HG03439 (cell line): ENCODE data around the gene ZSCAN5B.
"Not testable (repeated sequence)": the region's sequence is repeated elsewhere in the genome, so short reads cannot be mapped to it uniquely, and the experiment has no call there.

ENCODE experiments used
- ATAC-seq: cut with Tn5 transposase; IDR thresholded peaks from one replicate; pipeline ENCODE4 v1.9.1; 2021; ENCODE audit warnings: mild to moderate bottlenecking, moderate library complexity; ENCODE audit not compliant: unreplicated experiment

The ZSCAN5B gene, protein sequence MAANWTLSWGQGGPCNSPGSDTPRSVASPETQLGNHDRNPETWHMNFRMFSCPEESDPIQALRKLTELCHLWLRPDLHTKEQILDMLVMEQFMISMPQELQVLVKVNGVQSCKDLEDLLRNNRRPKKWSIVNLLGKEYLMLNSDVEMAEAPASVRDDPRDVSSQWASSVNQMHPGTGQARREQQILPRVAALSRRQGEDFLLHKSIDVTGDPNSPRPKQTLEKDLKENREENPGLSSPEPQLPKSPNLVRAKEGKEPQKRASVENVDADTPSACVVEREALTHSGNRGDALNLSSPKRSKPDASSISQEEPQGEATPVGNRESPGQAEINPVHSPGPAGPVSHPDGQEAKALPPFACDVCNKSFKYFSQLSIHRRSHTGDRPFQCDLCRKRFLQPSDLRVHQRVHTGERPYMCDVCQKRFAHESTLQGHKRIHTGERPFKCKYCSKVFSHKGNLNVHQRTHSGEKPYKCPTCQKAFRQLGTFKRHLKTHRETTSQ

DNA sequence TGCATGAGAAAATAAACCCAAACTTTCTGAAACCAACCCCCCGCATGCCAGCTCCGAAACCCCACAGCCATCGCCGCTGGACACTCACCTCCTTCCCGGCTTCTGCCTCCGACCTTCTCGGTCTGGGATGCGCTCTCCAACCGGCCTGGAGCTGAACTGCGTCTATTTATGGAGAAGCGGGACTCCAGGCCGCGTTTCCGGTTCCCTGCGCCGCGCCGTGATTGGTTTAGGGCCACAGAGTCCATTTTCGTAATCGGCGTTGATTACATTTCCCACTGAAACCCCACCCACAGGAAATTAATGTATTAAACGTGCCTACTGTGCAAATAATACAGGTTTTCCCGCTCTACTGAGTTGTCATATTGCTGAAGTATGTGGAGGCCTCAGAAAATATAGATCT lies at the start of gene ZSCAN5B:
ZSCAN5B (minus strand) TSS at position 138 of the 400 bp plus-strand sequence. CDS start 4,731 bp downstream, outside the sequence.
- not testable (repeated sequence) for ATAC-seq

DNA sequence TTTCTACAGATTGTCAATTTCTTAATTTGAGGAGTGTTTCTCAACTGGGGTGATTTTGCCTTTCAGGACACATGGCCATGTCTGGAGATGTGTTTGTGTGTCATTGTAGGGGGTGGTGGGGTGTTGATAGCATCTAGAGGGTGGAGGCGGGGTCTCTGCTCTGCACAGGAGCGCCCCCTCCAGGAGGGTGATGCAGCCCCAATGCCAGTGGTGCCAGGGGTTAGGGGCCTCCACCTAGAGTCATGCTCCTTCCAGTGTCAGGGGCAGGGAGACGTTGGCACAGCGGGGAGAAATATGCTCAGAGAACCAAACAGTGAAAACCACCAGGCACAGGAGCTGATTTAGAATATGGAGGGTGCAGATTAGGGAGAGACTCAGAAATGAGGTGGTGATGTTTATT lies 48.2 kb upstream of the ZSCAN5B start:
- not testable (repeated sequence) for ATAC-seq

DNA sequence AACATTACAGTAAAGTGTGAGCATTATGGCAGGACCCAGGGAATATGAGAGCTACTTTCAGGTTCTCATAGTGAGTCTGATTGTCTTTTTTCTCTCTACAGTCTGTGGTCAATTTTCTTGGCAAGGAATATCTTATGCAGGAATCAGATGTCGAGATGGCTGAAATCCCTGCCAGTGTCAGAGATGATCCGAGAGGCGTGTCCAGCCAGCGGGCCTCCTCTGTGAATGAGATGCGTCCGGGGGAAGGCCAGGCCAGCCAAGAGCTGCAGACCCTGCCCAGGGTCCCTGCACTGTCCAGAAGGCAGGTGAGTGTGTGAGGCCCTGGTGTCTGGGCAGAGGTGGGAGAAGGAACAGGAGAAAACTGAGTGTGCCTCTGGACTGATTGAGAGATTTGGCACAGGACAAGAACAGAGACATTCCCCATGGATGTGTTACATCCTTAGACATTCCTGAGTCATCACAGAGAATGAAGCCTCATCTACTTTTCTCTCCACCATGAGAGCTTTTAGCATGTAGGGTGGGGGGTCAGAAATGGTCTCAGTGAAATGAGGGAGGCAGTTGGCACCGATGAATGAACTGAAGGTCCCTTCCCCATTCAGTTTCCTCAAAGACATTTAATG lies 47.6 kb upstream of the ZSCAN5B start:
- no peak for ATAC-seq

DNA sequence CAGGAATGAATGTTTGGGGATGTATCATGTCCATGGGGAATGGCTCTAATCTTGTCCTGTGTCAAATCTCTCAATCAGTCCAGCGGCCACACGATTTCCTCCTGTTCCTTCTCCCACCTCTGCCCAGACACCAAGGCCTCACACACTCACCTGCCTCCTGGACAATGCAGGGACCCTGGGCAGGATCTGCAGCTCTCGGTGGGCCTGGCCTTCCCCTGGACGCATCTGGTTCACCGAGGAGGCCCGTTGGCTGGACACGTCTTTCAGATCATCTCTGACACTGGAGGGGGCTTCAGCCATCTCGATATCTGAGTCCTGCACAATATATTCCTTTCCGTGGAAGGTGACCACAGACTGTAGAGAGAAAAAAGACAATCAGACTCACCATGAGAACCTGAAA lies 25.9 kb upstream of the ZSCAN5B start:
- ATAC-seq = no peak

DNA sequence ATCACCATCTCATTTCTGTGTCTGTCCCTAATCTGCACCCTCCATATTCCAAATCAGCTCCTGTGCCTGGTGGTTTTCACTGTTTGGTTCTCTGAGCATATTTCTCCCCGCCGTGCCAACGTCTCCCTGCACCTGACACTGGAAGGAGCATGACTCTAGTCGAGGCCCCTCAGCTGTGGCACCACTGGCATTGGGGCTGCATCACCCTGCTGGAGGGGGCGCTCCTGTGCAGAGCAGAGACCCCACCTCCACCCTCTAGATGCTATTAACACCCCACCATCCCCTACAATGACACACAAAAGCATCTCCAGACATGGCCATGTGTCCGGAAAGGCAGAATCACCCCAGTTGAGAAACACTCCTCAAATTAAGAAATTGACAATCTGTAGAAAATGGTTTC lies 25.3 kb upstream of the ZSCAN5B start:
- no peak for ATAC-seq

DNA sequence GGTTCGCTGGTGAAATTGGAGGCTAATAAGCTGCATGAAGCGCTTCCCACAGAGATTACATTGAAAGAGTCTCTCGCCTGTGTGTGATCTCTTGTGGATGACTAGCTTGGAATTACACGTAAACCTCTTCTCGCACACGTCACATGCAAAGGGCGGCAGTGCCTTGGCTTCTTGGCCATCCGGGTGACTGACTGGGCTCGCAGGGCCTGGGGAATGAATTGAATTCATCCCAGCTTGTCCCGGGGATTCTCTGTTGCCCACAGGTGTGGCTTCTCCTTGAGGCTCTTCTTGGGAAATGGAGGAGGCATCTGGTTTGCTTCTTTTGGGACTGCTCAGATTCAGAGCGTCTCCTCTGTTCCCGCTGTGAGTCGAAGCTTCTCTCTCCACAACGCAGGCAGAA lies 24.3 kb upstream of the ZSCAN5B start:
- ATAC-seq = no peak

DNA sequence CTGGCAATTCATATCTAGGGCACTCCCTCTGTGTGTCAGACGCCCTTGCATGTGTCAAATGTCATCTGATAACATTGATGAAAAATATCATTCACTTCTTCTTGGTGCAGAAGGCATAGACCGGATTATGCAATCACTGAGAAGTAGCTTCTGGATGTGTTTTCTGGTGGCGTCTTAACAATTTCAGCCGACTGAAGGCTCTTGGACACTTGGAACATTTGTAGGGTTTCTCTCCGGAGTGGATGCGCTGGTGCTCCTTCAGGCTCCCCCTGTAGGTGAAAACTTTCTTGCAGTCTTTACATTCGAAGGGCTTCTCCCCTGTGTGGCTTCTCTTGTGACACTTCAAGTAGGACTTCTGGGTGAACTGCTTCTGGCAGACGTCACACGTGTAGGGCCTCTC lies 23.9 kb upstream of the ZSCAN5B start:
- not testable (repeated sequence) for ATAC-seq

DNA sequence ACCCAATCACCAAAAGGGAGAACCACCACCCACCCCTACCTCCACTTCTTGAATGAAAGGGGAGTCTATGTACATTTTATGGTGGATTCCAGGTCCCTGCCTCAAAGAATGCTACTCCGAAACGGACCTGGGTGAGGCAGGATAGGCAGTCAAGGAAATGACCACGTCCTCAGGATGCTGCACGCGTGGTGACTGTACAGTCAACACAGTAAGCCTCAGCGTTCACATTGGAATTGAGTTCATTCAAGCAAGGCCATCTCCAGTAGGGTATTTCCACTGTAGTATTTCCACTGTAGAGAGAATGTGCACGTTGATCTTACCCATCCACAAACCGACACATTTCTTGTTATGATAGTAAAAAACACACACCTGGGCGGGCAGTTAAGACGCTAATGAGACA lies 21.4 kb upstream of the ZSCAN5B start:
- ATAC-seq = no peak

DNA sequence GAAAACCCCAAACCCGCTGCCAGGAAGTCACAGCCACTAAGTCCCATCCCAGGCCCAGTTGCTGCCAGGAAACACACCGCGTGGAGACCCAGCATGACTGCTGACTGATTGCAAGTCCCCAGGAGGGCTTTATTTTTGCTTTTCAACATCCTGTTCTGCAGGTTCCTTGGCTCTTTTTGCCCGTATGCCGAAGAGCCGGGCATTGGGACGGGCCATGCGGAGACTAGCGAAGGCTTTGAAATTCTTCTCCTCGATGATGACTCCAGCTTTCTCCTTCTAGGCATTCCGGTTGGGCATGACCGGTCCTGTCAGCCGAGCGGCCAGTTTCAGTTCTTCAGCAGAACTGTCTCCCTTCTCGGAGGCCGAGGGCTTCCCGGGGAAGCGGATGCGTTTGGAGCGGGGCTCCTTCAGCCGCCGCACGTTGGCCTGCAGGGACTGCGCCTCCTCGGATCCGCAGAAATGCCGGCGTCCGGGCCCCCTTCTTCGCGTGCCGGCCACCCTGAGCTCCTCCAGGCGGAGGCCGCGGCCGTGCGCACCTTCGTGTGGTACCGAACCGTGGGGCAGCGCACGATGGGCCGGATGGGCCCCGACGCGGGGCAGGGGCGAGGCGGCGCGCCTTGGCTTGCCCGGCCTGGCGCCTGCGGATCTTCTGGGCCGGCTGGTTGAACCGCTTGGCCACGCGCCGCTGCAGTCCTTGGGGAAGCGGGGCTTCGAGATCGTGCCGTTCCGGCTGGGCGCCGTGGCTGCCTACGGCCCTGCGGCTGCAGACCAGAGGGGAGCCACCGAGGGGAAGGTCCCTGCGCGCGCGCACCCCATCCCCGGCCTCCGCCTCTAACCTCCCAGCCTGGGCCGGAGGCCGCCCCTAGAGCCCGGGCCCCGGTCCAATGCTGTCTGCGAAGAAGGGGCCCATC lies 19.7 kb upstream of the ZSCAN5B start:
- ATAC-seq = no peak

DNA sequence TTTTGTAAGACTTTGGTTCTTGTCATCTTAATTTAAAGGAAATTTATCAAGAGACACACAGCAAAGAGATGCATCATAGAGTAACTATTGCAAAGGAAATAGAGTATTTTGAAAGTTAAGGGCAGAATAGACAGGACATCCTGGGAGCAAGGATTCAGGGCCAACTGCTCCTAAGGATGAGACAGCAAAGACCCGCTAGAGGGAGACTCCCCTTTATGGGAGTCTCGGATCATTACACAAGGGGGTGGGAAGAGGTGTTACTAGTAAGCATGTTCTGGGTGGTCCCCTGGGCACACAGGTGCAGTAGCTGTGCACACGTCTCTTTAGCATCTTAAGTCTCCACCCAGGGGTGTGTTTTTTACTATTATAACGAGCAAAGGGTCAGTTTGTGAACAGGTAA lies 14.1 kb upstream of the ZSCAN5B start:
- no peak for ATAC-seq

DNA sequence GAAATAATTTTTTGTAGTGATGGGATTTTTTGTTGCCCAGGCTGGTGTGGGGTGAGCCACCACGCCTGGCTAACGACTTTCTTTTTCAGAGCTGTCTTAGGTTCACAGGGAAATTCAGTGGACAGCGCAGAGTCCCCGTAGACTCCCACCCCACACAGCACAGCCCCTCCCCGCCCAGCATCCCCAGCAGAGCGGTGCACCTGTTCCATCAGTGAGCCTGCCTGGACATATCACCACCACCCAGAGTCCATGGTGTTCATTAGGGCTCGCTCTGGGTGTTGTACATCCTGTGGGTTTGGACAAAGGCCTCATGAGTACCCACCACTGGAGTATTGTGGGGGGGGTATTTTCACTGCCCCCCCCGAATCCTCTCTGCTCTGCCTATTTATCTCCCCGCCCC lies 12.5 kb upstream of the ZSCAN5B start:
- not testable (repeated sequence) for ATAC-seq

DNA sequence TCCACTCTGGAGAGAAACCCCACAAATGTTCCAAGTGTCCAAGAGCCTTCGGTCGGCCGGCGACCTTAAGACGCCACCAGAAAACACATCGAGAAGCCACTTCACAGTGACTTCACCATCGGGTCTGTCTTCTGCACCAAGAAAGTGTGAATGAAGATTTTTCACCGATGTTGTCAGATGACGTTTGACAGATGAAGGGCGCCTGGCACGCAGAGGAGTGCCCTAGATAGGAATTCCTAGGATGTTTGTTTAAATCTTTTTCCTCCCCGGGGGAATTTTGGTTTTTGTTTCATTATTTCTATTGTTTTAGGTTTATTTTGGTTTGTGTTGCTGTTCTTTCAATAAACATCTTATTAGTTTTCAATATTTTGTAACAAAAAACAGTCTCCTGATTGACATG lies 11.5 kb upstream of the ZSCAN5B start:
- no peak for ATAC-seq

DNA sequence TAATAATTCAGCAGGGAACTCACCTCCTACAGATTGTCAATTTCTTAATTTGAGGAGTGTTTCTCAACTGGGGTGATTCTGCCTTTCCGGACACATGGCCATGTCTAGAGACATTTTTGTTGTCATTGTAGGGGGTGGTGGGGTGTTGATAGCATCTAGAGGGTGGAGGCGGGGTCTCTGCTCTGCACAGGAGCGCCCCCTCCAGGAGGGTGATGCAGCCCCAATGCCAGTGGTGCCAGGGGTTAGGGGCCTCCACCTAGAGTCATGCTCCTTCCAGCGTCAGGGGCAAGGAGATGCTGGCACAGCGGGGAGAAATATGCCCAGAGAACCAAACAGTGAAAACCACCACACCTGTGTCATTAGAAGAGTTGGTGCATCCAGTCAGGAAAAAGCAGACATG lies 10.0 kb upstream of the ZSCAN5B start:
- not testable (repeated sequence) for ATAC-seq

DNA sequence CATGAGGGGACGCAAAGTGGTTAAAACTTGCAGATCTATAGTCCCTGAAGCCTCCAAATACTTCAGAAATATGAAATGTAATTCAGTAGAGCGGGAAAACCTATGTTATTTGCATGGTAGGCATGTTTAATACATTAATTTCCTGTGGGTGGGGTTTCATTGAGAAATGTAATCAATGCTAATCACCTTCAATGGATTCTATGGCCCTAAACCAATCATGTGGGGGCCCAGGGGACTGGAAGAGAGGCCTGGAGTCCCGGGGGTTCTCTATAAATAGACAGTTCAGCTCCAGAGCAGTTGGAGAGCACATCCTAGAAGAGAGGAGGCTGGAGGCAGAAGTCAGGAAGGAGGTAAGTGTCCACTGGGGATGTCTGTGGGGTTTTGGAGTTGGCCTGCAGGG lies 4.4 kb upstream of the ZSCAN5B start, which contains the start of gene ZSCAN5C:
ZSCAN5C (plus strand) TSS at position 301 of the 400 bp plus-strand sequence. CDS start 3,641 bp downstream, outside the sequence.
- no peak for ATAC-seq

DNA sequence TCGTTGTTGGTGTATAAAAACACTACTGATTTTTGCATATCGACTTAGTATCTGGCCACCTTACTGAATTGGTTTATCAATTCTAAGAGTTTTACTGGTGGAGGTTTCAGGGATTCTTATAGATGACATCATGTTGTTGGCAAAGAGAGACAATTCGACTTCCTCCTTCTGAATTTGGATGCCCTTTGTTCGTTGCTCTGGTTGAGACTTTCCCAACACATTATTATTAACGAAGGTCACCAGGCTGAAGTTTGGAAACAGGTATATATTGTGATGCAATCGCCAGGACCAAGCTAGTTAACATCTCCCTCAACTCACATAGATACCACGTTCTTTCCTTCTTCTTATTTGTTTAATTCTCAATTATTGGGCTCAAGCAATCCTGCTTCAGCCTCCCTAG lies 2.1 kb upstream of the ZSCAN5B start:
- no peak for ATAC-seq

DNA sequence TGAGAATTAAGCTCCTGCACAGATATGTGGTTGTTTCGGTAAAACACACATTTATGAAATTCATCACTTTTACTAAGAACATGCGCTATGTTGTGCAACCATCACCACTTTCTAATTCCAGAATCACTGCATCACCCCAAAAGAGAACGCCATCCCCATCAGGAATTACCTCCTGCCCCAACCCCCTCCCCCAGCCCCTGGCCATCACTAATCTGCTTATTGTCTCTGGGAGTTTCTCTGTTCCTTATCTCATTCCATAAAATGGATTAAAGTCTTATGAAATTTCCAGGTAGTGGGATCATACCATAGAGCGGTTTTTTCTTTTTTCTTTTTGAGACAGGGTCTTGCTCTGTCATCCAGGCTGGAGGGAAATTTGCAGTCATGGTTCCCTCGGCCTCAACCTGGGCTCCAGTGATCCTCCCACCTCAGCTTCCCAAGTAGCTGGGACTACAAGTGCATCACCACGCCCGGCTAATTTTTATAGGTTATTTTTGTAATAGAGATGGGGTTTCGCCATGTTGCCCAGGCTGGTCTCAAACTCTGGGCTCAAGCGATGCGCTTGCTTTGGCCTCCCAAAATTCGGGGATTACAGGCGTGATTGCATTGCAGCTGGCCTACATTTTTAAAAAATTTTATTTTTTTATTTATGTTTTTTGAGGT lies 3.5 kb downstream of the ZSCAN5B start:
- no peak for ATAC-seq

DNA sequence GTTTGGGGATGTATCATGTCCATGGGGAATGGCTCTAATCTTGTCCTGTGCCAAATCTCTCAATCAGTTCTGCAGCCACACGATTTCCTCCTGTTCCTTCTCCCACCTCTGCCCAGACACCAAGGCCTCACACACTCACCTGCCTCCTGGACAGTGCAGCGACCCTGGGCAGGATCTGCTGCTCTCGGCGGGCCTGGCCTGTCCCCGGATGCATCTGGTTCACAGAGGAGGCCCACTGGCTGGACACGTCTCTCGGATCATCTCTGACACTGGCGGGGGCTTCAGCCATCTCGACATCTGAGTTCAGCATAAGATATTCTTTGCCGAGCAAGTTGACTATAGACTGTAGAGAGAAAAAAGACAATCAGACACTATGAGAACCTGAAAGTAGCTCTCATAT lies 5.9 kb downstream of the ZSCAN5B start:
- no peak for ATAC-seq

DNA sequence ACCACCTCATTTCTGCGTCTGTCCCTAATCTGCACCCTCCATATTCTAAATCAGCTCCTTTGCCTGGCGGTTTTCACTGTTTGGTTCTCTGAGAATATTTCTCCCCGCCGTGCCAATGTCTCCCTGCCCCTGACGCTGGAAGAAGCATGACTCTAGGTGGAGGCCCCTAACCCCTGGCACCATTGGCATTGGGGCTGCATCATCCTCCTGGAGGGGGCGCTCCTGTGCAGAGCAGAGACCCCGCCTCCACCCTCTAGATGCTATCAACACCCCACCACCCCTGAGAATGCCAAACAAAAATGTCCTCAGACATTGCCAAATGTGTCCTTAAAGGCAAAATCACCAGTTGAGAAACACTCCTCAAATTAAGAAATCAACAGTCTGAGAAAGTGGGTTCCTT lies 6.5 kb downstream of the ZSCAN5B start:
- no peak for ATAC-seq

DNA sequence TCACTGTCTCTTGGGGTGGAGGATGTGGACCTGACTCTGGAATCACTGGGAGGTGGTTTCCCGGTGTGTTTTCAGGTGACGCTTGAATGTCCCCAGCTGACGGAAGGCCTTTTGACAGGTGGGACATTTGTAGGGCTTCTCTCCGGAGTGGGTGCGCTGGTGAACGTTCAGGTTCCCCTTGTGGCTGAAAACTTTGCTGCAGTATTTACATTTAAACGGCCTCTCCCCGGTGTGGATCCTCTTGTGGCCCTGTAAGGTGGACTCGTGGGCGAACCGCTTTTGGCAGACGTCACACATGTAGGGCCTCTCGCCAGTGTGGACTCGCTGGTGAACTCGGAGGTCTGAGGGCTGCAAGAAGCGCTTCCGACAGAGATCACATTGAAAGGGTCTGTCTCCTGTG lies 7.8 kb downstream of the ZSCAN5B start:
- ATAC-seq = no peak

DNA sequence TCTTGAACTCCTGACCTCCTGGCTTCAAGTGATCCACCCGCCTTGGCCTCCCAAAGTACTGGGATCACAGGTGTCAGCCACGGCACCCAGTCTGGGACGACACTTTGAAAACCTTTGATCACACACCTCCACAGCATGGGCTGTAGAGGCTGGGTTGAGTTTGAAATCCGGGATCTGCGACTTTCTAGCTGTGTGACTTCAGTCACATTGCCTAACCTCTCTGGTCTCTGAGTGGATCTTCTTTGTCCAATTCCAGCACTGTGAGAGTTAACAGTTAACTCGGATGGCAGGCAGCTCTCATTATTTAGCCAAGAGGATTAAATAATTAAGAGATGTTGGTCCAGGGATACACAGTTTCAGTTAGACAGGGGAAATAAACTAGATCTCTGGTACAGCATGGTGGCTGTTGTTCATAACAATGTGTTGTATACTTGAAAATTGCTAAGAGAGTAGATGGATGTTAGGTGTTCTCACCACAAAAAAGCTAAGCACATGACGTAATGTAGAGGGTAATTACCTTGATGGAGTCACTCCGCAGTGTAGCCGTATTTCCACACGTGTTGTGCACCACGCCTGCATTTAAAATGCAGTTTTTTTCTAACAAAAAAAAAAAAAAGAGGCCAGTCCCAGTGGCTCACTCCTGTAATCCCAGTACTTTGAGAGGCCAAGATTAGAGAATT lies 19.9 kb downstream of the ZSCAN5B start:
- no peak for ATAC-seq
